Measurements from ENCODE around the gene MDFIC.

The MDFIC gene

GRCh38 chr7:114997487-114998404 lies 75.9 kb downstream of the MDFIC start:
- no peak for DNase-seq (ENCODE audit: low read depth)

GRCh38 chr7:115004121-115004520 lies 82.2 kb downstream of the MDFIC start:
- DNase-seq (ENCODE audit: low read depth) = no peak

- DNase-seq (ENCODE audit: low read depth) = no peak
Measured at GRCh38 chr7:115005251-115005650, 83.4 kb downstream of the MDFIC start.

- no peak for DNase-seq (ENCODE audit: low read depth)
Measured at GRCh38 chr7:115005953-115006352, 84.1 kb downstream of the MDFIC start.

GRCh38 chr7:115007751-115008150 lies 85.9 kb downstream of the MDFIC start:
- no peak for DNase-seq (ENCODE audit: low read depth)

GRCh38 chr7:115008465-115009114 lies 86.7 kb downstream of the MDFIC start:
- no peak for DNase-seq (ENCODE audit: low read depth)

GRCh38 chr7:115009139-115009538 lies 87.2 kb downstream of the MDFIC start:
- no peak for DNase-seq (ENCODE audit: low read depth)

- no peak for DNase-seq (ENCODE audit: low read depth)
Measured at GRCh38 chr7:115009736-115010440, 88.0 kb downstream of the MDFIC start.

- no peak for DNase-seq (ENCODE audit: low read depth)
Measured at GRCh38 chr7:115010441-115010820, 88.5 kb downstream of the MDFIC start.

- DNase-seq (ENCODE audit: low read depth) = no peak
Measured at GRCh38 chr7:115013886-115014285, 92.0 kb downstream of the MDFIC start.

- no peak for DNase-seq (ENCODE audit: low read depth)
Measured at GRCh38 chr7:115014794-115015193, 92.9 kb downstream of the MDFIC start.

- DNase-seq (ENCODE audit: low read depth) = no peak
Measured at GRCh38 chr7:115015619-115016018, 93.7 kb downstream of the MDFIC start.

GRCh38 chr7:115019882-115020605 lies 98.2 kb downstream of the MDFIC start:
- no peak for DNase-seq (ENCODE audit: low read depth)

- no peak for DNase-seq (ENCODE audit: low read depth)
Measured at GRCh38 chr7:115023219-115023618, 101.3 kb downstream of the MDFIC start.

GRCh38 chr7:115024276-115024675 lies 102.4 kb downstream of the MDFIC start:
- DNase-seq (ENCODE audit: low read depth) = no peak

GRCh38 chr7:115032715-115033703 lies 111.1 kb downstream of the MDFIC start:
- DNase-seq (ENCODE audit: low read depth) = no peak

GRCh38 chr7:115033917-115034459 lies 112.1 kb downstream of the MDFIC start:
- DNase-seq (ENCODE audit: low read depth) = no peak

- no peak for DNase-seq (ENCODE audit: low read depth)
Measured at GRCh38 chr7:115034515-115034914, 112.6 kb downstream of the MDFIC start.

GRCh38 chr7:115037128-115037802 lies 115.4 kb downstream of the MDFIC start:
- DNase-seq (ENCODE audit: low read depth) = no peak

- DNase-seq (ENCODE audit: low read depth) = no peak
Measured at GRCh38 chr7:115038158-115038557, 116.3 kb downstream of the MDFIC start.
